Large intestine (tissue), 3 donors: Measurements from ENCODE around the gene REELD1. TPM values are rescaled to one million over a fixed set of nuclear protein-coding genes. Genes with fewer than 3 reads are reported as not detected.

Experiments
- DNase-seq, 2 donors: peaks; one replicate each; pipeline versions ENCODE4 v3.0.0 to v3.0.0-alpha.2; 2013
- H3K27ac ChIP-seq: one replicate; pipeline ENCODE4 v1.5.1; 2013; ENCODE audit warnings: low read length
- H3K27me3 ChIP-seq: 2 replicates; pipeline ENCODE4 v1.6.1; 2013; ENCODE audit warnings: low read length; ENCODE audit not compliant: control insufficient read depth, insufficient read depth
- H3K36me3 ChIP-seq: 2 replicates; pipeline ENCODE4 v1.6.1; 2013; ENCODE audit warnings: low read length; ENCODE audit not compliant: control insufficient read depth, insufficient read depth
- H3K4me1 ChIP-seq: one replicate; pipeline ENCODE4 v1.6.1; 2013; ENCODE audit warnings: low read length; ENCODE audit not compliant: control insufficient read depth, insufficient read depth
- H3K4me3 ChIP-seq: one replicate; pipeline ENCODE4 v1.5.1; 2013; ENCODE audit warnings: low read length
- H3K9me3 ChIP-seq: one replicate; pipeline ENCODE4 v1.6.1; 2013; ENCODE audit warnings: mild to moderate bottlenecking, low read depth, low read length, moderate library complexity; ENCODE audit not compliant: control insufficient read depth
- WGBS: methylation state at CpG from one replicate; pipeline ENCODE4 v1.1.5; 2013; ENCODE audit warnings: low lambda C conversion rate; ENCODE audit not compliant: insufficient coverage; 5-methylcytosine and 5-hydroxymethylcytosine counted together
- polyA plus RNA-seq: library from polyadenylated mRNA; unstranded; fragments of 120-200 nt; gene quantifications from one replicate; pipeline ENCODE4 v1.2.1, GENCODE V29; 2013

Gene REELD1
- polyA plus RNA-seq, 1 donor = 0.45 TPM

DNA sequence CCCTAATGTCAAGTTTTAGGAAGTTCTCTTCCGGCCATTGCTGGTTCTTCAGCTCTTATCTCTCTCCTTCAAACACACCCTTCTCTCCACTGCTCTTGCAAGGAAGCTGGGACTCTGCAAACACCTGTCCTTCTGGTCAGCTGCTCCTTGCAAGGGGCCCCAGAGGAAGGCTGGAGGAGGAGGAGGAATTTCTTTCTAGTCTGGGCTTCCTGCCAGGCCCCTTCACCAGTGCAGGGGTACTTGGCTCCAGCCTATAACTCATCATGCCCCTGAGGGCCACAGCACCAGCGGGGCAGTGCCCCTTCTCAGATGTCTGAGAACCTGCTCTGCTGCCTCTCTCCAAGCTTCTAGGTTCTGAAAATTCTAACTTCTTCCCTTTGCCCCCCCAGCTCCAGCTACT lies 46.7 kb downstream of the REELD1 start:
- Histone ChIP-seq H3K36me3 (peaks cover 2% of the 10 kb centered on the region), H3K4me3 (no peak overlapping the region), H3K9me3 (no peaks in the 10 kb centered on the region), H3K27ac (no peak overlapping the region), H3K27me3 (no peaks in the 10 kb centered on the region), H3K4me1 (no peaks in the 10 kb centered on the region)
- 50% methylated on average over 1 of the region's 2 CpGs for WGBS
- DNase-seq = no peak

DNA sequence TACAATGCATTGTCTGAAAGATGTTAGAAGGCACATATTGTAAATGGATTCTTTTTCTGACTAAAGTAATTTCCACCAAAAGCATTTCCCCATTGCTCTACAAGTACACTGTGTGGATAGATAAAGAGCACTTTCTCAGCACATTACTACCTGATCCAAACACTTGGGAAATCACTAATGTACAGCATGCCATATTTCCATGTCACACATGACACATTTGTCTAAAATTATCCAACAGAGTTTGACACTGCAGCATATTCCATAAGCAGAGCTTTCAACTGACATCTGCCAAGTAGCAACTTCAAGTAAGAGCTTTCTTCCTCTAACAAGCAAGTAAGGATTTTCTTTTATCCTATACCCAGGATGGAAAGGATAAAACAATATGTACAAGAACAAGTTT lies 49.5 kb downstream of the REELD1 start:
- Histone ChIP-seq H3K27ac (no peak overlapping the region), H3K4me3 (no peak overlapping the region), H3K36me3 (no peaks in the 10 kb centered on the region), H3K9me3 (no peaks in the 10 kb centered on the region), H3K4me1 (no peaks in the 10 kb centered on the region), H3K27me3 (no peaks in the 10 kb centered on the region)
- DNase-seq = no peak

DNA sequence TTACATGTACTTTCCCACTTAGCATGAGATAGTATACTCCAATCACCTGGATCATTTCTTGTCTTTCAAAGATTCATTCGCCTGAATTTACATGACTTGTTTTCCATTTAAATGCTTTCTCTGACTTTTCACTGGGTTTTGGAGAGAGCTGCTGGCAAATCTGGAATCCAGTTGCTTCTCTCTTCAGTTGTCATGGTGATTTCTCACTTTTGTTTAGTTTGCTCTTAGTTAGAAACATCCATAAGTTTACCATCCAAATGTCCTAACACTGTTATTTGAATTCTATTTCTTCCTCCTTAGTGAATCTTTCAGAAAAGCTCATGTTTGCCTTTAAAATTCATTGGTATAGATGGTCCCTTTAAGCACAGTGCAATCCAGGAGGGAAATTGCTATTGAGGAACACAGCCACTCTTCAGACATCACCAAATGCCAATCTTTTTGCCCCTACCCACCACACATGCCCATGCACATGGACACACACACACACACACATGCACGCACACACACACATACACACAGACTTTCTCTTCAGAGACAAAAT lies 51.7 kb downstream of the REELD1 start:
- Histone ChIP-seq H3K27ac (no peak overlapping the region), H3K4me3 (no peak overlapping the region), H3K4me1 (no peaks in the 10 kb centered on the region), H3K9me3 (no peaks in the 10 kb centered on the region), H3K27me3 (no peaks in the 10 kb centered on the region), H3K36me3 (no peaks in the 10 kb centered on the region)
- 100% methylated on average over 1 of the region's 2 CpGs for WGBS
- no peak for DNase-seq

DNA sequence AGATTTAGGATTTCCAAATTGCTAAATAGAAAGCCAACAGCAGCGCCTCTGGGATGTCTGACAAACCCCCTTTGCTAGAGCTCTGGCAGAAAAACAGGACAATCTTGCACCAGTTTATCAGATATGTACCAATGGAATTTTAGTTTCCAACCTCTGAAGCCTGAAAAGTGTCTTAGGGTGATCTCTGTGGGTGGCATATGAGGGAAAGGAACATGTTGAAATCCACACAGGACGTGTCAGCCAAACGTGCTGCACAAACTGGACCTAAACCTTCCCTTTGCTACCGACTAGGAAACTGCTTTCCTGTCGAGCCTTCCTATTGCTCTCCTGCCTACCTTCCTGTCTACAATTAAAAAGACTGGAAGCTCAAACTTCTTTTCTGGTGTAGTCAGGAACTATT lies 53.5 kb downstream of the REELD1 start:
- Histone ChIP-seq H3K9me3 (no peaks in the 10 kb centered on the region), H3K4me3 (no peak overlapping the region), H3K36me3 (no peaks in the 10 kb centered on the region), H3K27ac (no peak overlapping the region), H3K27me3 (no peaks in the 10 kb centered on the region), H3K4me1 (no peaks in the 10 kb centered on the region)
- no CpG with 5 or more reads among the region's 5 CpGs for WGBS
- no peak for DNase-seq

DNA sequence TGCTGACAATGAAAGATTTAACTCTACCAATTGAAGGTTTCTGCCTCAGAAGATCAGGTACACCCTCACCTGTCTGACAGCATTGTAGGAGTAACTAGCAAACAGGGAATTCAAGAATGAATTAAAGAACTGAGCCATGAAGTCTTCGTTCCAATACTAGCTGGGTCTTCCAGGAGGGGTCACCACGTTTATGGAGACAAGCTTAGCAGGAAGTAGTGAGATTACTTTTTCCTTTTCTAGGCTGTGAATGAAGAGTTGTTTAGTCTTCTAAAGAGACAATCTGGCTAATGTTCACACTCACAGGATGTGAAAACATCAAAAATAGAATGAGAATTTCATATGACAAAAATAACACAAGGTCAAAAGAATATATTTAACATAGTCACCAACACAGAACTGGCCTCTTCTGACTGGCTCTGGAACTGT lies 54.9 kb downstream of the REELD1 start:
- H3K27me3 ChIP-seq = no peaks in the 10 kb centered on the region
- 40% methylated on average over 1 of the region's 2 CpGs for WGBS
- H3K27ac ChIP-seq = no peak overlapping the region
- H3K4me3 ChIP-seq = no peak overlapping the region
- DNase-seq = no peak
- no peaks in the 10 kb centered on the region for H3K9me3 ChIP-seq
- H3K36me3 ChIP-seq = no peaks in the 10 kb centered on the region
- no peaks in the 10 kb centered on the region for H3K4me1 ChIP-seq

DNA sequence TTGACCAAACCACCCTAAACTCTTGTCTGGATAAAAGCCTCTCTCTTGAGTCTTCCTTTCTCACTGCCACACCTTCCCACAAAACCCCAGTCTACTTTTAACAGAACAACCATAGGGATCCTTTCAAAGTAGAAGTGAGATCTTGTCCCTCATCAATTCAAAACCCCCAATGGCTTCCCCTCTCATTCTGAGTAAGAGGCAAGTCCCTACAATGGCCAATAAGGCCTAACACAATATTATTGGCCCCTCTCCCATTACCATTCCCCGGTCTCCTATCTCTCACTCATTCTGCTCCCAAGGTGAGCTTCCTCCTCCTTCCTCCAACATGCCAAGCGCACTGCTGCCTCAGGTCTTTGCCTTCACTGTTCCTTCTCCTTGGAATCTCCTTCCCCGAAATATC lies 57.1 kb downstream of the REELD1 start:
- no peaks in the 10 kb centered on the region for H3K9me3 ChIP-seq
- no peak for DNase-seq
- H3K36me3 ChIP-seq = no peaks in the 10 kb centered on the region
- no peak overlapping the region for H3K27ac ChIP-seq
- WGBS = 94% methylated on average over 3 of the region's 3 CpGs
- H3K27me3 ChIP-seq = no peaks in the 10 kb centered on the region
- peaks cover 3% of the 10 kb centered on the region for H3K4me1 ChIP-seq
- H3K4me3 ChIP-seq = no peak overlapping the region

DNA sequence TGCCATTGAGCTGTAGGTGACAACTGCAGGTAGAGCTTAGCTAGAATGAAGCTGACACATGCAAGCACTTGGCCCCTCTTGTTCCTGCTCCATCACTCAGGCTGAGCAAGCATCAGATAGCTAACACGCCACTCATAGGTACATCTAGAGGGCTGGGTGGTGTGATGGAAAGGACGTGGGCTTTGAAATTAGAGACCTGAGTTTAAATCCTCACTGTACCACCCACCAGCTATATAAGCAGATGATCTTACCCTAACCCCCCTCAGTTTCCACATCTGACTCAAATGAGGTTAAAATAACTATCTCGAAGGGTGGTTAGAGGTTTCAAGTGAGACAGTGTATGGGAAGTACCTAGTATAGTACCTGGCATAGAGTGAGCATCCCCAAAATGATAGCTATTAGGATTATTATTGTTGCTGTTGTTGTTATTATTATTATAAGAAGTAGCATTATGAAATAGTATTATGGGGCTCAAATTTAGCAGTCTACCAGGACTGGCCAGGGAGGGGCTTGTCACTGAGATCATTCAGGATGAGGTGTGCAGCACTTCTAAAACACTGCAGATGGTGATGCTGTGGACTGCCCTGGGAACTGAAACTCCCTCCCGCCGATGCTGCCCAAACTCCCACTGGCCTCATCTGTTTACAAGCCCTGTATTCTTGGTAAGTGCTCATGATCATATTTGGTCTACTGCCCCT lies 59.0 kb downstream of the REELD1 start:
- Histone ChIP-seq H3K27ac (no peak overlapping the region), H3K4me3 (no peak overlapping the region), H3K4me1 (peaks cover 3% of the 10 kb centered on the region), H3K9me3 (no peaks in the 10 kb centered on the region), H3K36me3 (no peaks in the 10 kb centered on the region), H3K27me3 (no peaks in the 10 kb centered on the region)
- no peak for DNase-seq
- WGBS = 100% methylated on average over 1 of the region's 5 CpGs

DNA sequence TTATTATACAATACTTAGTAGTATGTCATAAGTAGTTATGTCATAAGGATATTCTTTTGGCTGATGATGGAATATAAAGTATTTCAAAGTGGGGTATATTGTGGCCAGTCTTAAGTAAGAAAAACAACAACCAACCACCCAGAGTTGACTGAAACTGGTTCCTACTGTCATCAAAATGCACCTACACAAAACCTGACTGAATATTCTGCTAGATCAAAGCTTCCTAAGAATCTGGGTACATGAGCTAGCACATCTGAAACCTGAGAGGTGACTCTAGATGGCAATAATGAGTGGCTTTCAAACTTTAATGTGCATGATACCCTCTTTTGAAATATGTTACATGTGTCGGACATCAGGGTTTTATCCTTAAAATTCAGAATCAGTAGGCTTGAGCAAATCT lies 60.4 kb downstream of the REELD1 start:
- no peak for DNase-seq
- no CpG with 5 or more reads among the region's 1 CpG for WGBS
- no peak overlapping the region for H3K4me3 ChIP-seq
- H3K27ac ChIP-seq = no peak overlapping the region
- no peaks in the 10 kb centered on the region for H3K27me3 ChIP-seq
- peaks cover 3% of the 10 kb centered on the region for H3K4me1 ChIP-seq
- no peaks in the 10 kb centered on the region for H3K36me3 ChIP-seq
- no peaks in the 10 kb centered on the region for H3K9me3 ChIP-seq

DNA sequence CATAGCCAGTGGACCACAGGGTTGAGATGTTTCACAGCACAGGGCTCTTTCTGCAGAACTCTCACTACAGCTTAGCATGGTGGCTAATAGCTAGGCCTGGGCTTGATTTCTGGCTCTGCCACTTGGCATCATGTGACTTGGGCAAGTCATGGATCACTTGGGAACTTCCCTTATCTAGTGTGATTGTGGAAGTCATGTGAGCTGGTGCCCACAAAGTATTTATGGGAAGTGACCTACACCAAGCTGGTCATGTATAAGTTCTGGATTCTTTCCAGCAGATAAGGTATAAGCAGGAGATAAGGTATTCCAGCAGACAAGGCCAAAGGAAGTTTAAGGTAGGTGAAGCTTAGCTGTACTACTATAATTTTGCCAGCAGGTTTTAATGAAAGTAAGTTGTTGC lies 61.0 kb downstream of the REELD1 start:
- no peak overlapping the region for H3K4me3 ChIP-seq
- H3K36me3 ChIP-seq = no peaks in the 10 kb centered on the region
- H3K27me3 ChIP-seq = no peaks in the 10 kb centered on the region
- peak; percentile 49 to 65 for DNase-seq
- peak overlapping the region; percentile 11 for H3K27ac ChIP-seq
- peaks cover 3% of the 10 kb centered on the region for H3K4me1 ChIP-seq
- H3K9me3 ChIP-seq = no peaks in the 10 kb centered on the region

DNA sequence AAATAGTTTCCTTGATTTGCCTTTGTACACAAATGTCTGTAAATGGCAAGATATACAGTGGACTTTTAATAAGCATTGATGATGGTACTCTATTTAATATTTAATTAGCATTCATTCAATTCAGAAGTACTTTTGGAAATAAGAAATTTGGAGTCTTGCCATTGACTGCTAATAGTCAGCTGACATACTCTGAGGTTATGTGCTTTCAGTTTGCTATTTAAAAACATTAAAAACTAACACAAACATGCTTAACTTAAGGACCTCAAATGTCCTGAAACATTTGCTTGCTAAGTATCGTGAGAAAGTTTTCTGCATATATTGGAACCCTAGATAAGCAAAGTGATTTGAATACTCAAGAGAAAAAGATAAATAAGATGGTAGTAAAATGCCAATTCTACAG lies 64.6 kb downstream of the REELD1 start:
- no CpG with 5 or more reads among the region's 1 CpG for WGBS

More for the DNA sequence above, 64.6 kb downstream of the REELD1 start:
- Histone ChIP-seq H3K27me3 (no peaks in the 10 kb centered on the region), H3K27ac (no peak overlapping the region), H3K9me3 (no peaks in the 10 kb centered on the region), H3K4me1 (peaks cover 3% of the 10 kb centered on the region), H3K36me3 (no peaks in the 10 kb centered on the region), H3K4me3 (no peak overlapping the region)
- DNase-seq = no peak
